Testis (tissue), 2 donors: ENCODE data around the gene TBC1D1.

Source experiments
- POLR2A ChIP-seq: fragments of 450-650 bp; IDR thresholded peaks from one replicate; pipeline ENCODE4 v1.6.1; 2017; ENCODE audit warnings: antibody characterized with exemption, mild to moderate bottlenecking, moderate library complexity
- TF ChIP-seq, protein P1 (sequence below), 3 experiments: fragments of 450-650 bp in 2 of 3; fragments of 200-600 bp in 1 of 3; sonication (generic) in 1 of 3; IDR thresholded peaks; one replicate each; pipeline ENCODE4 v1.5.1; 2016 to 2019; ENCODE audit warnings: antibody characterized with exemption in 3 of 3, mild to moderate bottlenecking in 2 of 3, moderate library complexity in 1 of 3

DNA sequence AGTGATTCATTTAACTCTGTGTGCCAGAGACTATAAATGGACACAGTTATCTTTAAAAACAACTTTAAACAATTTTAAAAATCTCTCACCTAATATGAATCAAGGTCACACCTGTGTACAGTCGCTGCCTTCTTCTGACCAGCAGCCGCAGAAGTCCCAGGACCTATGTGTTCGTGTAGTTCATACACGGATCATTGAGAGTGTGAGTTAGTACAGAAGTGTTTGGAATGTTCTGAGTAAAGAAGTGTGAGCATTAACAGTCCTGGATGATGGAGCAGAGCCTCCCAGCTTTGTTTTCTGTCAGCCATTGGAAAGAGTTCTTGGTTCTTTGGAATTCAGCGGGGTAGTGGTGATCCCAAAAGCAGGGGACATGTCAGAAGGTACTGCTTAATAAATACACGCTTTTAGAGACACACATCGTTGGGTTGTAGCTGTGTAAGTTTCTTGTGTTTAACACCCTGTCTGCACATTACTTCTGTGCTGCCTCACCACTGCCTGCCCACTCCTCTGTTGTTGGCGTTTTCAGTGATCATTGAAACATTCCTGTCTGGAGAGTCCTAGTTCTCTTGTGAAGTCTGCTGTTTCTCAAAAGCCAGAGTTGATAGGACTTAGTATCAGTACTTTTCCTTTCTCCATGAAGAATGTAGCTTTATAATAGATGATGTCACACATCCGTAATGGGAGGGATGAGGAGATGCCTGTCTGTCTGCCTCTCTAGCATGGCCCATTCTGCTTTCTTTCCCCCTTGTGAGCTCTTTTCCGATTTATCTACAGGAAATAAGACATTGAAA lies 159.9 kb downstream of the TBC1D1 start:
- TF ChIP-seq, protein P1, sequence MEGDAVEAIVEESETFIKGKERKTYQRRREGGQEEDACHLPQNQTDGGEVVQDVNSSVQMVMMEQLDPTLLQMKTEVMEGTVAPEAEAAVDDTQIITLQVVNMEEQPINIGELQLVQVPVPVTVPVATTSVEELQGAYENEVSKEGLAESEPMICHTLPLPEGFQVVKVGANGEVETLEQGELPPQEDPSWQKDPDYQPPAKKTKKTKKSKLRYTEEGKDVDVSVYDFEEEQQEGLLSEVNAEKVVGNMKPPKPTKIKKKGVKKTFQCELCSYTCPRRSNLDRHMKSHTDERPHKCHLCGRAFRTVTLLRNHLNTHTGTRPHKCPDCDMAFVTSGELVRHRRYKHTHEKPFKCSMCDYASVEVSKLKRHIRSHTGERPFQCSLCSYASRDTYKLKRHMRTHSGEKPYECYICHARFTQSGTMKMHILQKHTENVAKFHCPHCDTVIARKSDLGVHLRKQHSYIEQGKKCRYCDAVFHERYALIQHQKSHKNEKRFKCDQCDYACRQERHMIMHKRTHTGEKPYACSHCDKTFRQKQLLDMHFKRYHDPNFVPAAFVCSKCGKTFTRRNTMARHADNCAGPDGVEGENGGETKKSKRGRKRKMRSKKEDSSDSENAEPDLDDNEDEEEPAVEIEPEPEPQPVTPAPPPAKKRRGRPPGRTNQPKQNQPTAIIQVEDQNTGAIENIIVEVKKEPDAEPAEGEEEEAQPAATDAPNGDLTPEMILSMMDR (IDR thresholded peaks at IDR 0.05), result no peak
- no peak for TF ChIP-seq POLR2A
